CD4-positive, alpha-beta T cell treated with Interleukin-12 subunit alpha and Interleukin-12 subunit beta, for 1 hour (primary cell): ENCODE data around the gene PSME4.

Source experiments
- DNase-seq: peaks from one replicate; pipeline ENCODE4 v3.0.0-alpha.2; 2020

The PSME4 gene, protein sequence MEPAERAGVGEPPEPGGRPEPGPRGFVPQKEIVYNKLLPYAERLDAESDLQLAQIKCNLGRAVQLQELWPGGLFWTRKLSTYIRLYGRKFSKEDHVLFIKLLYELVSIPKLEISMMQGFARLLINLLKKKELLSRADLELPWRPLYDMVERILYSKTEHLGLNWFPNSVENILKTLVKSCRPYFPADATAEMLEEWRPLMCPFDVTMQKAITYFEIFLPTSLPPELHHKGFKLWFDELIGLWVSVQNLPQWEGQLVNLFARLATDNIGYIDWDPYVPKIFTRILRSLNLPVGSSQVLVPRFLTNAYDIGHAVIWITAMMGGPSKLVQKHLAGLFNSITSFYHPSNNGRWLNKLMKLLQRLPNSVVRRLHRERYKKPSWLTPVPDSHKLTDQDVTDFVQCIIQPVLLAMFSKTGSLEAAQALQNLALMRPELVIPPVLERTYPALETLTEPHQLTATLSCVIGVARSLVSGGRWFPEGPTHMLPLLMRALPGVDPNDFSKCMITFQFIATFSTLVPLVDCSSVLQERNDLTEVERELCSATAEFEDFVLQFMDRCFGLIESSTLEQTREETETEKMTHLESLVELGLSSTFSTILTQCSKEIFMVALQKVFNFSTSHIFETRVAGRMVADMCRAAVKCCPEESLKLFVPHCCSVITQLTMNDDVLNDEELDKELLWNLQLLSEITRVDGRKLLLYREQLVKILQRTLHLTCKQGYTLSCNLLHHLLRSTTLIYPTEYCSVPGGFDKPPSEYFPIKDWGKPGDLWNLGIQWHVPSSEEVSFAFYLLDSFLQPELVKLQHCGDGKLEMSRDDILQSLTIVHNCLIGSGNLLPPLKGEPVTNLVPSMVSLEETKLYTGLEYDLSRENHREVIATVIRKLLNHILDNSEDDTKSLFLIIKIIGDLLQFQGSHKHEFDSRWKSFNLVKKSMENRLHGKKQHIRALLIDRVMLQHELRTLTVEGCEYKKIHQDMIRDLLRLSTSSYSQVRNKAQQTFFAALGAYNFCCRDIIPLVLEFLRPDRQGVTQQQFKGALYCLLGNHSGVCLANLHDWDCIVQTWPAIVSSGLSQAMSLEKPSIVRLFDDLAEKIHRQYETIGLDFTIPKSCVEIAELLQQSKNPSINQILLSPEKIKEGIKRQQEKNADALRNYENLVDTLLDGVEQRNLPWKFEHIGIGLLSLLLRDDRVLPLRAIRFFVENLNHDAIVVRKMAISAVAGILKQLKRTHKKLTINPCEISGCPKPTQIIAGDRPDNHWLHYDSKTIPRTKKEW (N-terminal part only)

DNA sequence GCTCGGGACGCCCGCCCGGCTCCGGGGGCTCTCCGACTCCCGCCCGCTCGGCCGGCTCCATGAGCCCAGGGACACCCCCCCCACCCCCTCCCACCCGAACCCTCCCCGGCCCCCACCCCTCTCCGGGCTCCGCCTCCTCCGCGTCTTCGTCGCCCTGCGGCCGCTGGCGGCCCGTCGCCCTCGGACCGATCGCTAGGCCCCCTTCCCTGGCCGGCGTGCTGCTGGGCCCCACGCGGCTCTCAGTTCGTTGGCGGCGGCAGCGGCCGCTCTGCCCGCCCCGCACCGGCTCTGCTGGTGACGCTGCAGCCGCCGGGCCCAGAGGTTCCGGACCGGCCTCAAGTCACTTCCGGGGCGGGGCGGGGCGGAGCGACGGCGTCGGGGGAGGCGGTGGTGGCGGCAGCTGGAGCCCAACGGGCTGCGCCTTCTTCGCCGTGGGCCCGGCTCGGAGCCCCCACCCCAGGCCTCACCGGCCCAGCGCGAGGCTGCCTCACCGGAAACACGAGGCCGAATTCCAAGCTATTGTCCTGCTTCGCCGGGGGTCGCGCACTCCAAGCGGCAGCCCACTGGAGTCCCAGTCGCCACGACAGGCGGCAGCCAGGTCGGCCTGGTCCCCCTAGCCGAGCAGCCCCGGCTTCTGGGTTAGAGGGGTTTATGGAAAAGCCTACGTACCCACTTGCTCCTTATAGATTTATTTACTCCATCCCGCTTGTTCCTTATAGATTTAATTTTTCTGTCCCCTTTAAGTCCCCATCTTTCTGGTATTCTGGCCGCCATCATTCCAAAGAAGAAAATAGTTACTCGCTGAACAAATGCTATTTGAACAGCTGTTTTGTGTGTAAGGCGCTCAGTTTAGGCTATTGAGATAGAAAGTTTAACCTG, at the start of gene PSME4:
Gene PSME4 (minus strand): TSS at position 270 of the 879 bp plus-strand sequence. CDS start 209 bp downstream, at position 61.
- DNase-seq: peak; percentile 93

DNA sequence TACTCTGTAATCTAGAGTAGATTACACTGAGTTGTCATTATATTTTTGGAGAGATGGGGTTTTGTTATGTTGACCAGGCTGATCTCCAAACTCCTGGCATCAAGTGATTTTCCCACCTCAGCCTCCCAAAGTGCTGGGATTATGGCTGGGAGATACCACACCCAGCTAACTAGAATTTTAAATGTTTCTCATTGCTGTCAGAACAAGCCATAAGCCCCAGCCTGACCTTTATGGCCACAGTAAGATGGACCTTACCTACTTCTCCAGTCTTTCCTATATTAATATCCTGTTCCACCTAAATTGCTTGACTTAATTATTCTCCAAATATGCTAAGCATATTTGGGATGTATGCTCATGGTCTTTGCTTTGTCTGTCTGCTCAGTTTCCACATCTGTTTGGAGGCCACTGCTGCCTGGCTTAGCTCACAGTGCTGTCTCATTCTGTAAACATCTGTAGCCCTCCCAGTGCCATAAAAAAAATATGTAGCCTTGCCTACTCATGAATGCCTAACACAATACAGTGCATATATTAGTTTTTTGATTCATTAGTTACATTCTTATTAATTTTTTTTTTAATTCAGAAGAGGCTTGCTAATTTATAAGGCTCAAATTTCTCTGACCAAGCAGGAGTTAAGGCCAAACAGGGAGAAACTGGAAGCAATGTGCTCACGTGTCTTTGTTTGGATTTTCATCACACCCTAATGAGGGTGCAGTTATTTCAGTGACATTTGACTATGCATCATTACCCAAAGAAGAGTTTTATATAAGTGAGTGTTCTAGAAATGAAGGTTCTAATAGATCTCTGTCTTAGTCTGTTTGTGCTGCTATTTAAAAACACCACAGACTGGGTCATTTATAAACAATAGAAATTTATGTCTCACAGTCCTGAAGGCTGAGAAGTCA, 45.3 kb upstream of the PSME4 start:
- DNase-seq: no peak

DNA sequence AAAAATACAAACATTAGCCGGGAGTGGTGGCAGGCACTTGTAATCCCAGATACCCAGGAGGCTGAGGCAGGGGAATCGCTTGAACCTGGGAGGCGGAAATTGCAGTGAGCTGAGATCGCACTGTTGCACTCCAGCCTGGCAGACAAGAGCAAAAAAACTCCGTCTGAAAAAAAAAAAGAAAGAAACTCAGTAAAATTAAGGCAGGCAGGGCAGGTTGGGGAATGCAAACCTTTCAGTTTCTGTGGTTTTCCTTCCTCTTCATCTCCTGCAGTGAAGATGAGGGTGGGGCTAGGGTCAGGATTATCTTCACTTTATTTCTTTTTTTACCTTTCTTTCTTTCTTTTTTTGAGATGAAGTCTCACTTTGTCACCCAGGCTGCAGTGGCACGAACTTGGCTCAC, 43.2 kb upstream of the PSME4 start:
- peak; percentile 15 for DNase-seq

DNA sequence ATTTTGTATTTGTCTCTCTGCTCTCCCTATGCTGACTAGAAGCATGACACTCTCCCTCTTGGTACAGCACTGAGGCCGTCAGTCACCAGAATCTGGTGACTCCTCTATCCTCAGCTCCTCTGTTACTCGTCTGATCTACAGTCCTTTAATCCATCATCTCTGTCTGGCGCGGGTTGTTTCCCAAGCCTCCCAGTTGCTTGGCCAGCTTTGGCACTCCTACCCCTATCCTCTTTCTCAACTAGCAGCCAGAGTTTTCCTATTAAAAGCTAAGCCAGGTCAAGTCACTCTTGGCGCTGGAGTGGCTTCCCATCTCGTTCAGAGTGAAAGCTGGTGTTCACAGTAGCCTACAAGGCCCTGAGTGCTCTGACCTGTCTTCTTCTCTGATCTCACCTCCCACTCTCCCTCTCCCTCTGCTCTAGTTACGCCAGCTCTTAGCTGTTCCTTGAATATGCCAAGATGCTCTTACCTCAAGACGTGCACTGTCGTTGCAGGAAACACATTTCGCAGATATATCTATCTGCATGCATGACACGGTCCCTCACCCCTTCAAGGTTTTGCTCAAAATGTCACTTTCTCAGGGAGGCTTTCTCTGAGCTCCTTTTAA, 41.8 kb upstream of the PSME4 start:
- no peak for DNase-seq

DNA sequence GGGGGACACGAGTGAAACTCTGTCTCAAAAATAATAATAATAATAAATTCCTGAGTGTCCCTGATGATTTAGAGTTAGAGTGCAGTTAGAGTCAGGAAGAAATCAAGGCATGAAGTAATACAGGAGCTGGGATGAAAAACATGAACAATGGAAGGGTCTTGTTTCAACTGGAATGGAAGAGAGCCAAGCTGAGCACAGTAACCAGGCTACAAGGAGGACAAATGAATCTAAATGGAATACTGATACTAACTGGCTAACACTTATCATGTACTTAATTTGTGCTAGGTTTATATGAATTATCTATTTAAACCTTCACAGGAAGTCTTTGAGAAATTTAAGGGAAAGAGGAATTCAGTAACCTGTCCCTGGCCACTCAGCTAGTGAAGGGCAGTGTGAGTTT, 38.8 kb upstream of the PSME4 start:
- DNase-seq: no peak

DNA sequence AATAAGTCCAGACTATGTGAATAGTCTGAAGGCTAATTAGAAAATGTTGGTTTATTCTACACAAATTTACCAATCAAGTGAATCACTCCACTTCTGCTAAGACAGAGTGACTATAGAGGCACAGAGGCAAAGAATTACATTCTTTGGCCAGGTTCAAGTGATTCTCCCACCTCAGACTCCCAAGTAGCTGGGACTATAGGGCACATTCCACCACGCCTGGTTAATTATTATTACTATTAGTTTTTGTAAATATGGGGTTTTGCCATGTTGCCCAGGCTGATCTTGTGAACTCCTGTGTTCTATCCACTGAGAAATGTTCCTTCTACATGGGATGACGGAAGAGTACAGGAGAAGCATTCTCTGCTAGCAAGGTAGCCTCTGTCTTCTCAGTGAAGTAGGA, 37.6 kb upstream of the PSME4 start:
- no peak for DNase-seq

DNA sequence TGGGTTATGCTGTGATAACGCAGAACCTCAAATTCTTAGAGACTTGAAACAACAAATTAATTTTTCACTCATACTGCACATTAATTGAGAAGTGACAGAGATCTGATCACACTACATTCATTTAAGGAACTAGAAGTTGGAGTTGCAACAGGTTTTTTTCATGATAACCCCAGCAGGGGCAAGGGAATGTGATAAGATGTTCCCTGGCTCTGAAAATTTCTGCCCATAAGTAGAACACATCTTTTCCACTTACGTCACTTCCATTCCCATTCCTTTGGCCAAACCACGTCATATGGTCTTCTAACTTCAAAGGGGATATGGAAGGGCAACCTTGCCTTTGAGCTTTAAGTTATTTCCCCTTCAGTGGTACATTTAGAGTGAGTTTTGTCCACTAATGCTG, 29.7 kb upstream of the PSME4 start:
- no peak for DNase-seq

DNA sequence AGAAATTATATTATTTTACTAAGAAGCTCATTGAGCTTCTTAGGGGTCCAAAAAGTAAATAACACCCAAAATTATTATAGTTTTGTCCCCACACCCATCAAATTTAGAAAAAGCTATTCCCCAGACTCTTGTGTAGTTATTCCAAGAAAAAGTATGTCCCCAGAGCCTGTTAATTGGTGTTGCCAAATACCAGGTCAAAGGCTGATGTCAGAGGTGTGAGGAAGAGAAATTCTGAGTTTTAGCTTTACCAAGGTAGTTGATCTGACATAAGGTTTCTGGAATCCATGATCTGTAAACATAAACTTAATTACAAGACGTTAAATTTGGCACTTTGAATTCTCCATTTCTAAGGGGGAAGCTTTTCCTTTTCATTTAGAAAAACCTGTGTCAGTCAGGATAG, 29.3 kb upstream of the PSME4 start:
- DNase-seq: no peak

DNA sequence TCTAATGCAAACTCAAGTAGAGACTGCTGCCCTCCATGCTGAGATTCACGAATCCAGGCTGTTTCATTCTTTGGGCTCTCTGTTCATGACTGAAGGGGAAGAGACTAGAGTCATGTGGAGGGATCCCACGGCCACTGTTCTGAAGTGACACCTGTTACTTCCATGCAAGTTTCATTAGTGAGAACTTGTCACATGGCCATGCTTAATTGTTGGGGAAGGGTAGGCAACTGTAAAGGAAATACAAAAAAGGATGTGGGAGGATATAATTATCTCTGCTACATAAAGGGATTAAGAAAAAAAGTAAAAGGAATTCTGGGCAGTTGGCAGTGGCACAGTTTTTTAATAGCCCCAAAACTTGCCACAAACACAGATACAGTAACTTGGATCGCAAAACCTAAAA, 28.0 kb upstream of the PSME4 start:
- no peak for DNase-seq

DNA sequence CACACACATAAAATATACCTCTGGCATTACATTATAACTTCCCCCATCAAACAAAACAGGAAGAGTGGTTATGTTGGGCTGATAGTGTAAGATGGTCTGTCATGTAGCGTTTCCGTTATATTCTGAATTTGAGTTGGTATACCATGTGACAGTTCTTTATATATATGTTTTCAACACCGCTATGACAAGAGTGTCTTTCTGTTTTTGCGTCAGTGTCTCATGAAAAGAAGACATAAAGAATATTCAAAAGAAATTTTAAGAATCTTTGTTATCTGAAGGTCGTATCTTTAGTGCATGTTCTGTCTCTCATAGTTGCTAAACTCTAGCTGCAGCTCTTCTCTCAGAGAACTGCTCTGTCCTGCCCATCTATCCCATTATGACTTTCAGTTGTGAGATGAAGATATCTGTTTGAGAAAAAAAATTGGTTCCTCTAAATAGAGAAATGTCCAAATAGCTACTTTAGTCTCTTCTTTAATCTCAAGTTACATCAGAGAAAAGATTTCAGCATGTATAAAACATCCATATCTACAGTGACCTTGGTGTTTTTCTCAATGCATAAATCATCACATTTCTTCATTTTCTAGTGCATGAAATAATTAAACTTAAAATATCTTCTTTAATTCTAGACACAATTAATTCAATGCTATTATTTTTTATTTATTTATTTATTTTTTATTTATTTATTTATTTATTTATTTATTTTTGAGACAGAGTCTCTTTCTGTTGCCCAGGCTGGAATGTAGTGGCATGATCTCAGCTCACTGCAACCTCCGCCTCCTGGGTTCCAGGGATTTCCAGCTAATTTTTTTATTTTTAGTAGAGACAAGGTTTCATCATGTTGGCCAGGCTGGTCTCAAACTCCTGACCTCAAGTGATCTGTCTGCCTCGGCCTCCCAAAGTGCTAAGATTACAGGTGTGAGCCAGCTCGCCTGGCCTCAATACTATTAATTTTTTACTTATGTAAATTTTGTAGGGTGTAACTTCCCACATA, 24.3 kb upstream of the PSME4 start:
- DNase-seq: peak; percentile 75

DNA sequence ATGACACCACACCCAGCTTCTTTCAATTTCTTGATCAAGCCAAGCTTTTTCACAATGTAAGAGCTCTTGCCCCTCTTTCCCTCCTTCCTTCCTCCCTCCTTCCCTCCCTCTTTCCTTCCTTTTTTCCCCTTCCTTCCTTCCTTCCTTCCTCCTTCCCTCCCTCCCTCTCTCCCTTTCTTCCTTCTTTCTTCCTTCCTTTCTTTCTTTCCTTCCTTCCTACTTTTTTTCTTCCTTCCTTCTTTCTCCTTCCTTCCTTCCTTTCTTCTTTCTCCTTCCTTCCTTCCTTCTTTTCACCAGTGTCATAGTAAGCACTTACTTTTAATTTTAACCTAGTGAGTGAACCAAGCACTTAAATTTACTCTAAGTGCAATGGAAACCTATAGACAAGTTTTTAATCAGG, 21.2 kb upstream of the PSME4 start:
- no peak for DNase-seq

DNA sequence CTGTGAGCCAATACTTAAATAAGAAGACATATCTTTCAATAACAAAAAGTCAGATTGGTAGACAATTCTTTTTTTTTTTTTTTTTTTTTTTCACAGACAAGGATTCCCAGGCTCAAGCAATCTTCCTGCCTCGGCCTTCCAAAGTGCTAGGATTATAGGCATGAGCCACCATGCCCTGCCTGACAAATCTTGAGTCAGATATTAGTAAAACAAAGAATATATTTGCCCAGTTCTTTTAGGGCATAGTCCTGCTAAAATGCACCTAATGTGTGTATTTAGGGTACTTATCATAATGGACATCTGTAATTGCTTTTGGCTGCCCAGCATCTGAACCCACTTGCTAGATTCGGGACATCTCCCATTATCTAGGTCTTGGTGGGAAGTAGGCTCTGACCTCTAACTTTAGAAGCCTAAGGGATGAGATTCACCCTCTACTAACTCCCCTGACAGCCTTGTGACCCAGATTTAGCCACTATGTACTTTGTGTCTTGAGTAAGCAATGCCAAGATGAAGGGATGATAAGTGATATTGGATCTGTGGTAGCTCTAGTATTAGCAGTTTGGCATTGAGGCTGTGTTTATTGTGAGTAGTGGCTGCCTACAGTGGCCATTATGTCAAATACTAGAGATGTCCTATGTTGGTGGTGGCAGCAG, 18.5 kb upstream of the PSME4 start:
- DNase-seq: no peak

DNA sequence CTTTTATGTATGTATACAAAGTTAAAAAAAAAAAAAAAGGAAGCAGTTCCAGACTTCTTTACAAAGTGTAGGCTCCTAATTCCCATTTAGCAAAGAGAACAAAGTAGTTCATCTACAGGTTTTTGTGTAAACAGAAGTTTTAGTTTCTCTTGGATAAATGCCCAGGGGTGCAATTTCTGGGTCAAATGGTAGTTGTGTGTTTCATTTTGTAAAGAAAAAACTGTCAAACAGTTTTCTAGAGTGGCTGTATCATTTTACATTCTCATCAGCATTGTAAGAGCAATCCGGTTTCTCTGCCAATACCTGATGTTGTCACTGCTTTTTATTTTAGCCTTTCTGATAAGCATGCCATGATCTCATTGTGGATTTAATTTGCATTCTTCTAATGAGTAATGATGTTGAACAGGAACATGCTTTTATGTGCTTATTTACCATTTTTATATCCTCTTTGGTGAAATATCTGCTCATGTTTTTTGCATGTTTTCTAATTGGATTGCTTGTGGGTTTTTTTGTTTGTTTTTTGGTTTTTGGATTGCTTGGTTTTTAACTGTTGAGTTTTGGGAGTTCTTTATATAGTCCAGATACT, 16.6 kb upstream of the PSME4 start:
- DNase-seq: no peak

DNA sequence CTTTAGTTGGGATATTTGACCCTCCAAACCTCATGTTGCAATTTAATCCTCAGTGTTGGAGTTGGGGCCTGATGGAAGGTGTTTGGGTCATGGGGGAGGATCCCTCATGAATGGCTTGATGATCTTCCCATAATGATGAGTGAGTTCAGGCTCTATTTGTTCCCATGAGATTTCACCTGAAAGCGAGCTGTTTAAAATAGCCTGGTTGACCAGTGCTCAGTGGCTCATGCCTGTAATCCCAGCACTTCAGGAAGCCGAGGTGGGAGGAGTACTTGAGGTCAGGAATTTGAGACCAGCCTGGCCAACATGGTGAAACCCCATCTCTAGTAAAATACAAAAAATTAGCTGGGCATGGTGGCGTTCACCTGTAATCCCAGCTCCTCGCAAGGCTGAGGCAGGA, 14.9 kb upstream of the PSME4 start:
- no peak for DNase-seq

DNA sequence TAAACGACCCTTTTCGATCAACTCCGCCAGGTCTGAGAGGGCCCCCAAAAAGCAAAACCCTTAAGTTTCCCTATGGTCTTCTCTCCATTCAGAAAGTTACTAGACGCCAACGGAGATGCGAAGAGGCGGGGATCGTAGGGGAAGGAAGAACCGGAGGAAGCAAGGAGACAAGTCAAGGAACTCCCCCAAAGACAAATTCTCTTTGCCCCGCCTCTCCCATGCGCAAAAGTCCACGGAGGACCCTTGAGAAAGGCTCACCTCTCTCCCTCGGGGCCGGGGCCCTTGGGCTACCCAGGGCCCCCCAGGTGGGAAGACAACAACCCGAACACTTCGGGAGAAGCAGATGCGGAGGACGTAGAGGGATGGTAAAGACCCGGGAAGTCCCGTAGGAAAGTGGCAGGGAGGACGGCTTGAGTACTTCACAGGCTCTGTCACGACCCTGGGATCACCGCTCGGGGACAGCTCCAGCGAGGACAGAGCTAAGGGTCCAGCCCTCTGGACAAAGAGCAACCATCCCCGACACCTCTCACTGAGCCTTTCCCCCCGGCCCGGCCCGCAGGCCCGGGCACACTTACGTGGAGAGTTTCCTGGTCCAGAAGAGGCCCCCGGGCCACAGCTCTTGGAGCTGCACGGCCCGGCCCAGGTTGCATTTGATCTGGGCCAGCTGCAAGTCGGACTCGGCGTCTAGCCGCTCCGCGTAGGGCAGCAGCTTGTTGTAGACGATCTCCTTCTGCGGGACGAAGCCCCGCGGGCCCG, 647 bp downstream of the PSME4 start:
- DNase-seq: peak; percentile 30

DNA sequence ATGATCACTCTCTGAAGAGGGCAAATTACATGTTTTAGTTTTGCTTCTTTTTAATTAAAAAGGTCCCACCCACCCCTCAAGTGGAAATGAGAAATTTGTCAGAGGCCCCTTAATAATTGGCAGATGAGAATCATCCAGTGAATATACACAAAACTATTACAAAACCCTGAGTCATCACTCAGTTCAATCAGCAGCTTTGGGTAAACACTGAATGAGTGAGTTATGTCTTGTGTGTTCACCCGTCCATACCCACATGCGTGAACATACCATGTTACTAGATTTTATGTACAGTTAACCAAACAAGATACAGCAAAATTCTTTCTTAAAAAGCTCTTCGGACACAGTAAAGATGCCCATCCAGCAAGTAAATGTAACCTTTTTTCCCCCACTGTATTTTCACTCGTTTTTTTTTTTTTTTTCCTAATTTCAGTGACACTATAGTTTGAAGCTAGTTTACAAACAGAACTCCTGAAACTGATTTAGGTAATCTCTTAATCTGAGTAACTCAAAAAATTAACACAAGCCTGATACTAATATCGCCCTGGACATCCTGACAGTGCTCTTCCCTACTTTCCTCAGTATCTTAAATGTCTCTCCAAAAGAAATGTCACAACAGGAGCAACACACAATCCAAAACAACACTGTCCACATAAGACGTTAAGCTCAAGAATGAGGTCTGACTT, 1.4 kb downstream of the PSME4 start:
- DNase-seq: peak; percentile 29
